GM19193 (cell line): Measurements from ENCODE around the gene PRKACG.
A peak's percentile ranks its signal among the peaks of the same experiment; 100 is the strongest.

ENCODE experiments used
- POLR2A ChIP-seq: IDR thresholded peaks from 4 replicates; pipeline ENCODE4 v1.6.1; 2011; ENCODE audit not compliant: insufficient read depth, insufficient read length; ENCODE audit errors: extremely low read depth

The PRKACG gene

DNA sequence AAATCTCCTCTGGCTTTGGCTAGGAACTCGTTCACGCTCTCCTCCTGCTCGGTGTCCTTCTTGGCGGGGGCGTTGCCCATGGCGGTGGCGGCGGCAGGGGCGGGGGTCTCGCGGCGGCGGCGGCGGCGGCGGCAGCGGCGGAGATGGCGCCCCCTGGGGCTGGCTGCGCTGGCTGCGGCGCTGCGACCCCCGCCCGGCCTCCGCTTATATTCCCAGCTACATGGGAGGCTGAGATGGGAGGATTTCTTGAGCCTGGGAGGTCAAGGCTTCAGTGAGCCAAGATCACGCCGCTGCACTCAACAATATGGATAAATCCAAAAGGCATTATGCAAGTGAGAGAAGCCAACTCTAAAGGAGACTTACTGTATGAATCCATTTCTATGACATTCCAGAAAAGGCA is at the start of gene PRKACG:
Gene PRKACG, minus strand, starts transcription at position 101 of the 400 bp plus-strand sequence. Its CDS starts 21 bp downstream, at position 80.
- TF ChIP-seq POLR2A = no peak

DNA sequence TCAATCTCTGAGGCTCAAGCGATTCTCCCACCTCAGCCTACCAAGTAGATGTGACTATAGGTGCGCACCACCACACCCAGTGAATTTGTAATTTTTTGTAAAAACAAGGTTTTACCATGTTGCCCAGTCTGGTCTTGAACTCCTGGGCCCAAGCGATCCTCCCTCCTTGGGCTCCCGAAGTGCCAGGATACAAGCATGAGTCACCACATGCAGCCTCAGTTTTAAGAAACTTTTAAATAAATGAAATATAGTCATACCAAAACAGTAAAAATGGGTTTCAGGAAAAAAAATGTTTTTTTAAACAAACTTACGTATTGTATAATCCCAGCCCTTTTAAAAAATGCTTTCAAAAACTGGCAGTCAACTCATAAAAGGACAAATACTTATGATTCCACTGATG is 48.3 kb upstream of the PRKACG start:
- no peak for TF ChIP-seq POLR2A

DNA sequence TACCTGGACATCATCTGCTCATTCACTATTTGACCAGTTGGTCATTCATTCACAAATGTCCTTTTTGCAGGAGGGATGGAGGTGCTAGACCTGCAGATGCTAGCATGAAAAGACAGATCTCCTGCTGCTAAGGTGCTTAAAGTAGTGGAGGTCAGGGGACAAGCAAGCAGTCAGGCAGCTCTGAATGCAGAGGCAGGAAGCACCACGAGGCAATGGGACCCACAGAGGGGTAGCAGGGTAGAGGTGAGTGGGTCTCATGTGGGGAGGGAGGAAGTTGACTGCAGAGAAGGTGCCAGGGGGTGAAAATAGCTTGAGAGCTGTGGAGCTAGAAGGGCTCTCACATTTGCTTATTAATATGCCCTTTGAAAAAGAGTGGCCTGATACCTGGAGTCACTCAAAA is 46.9 kb upstream of the PRKACG start:
- no peak for TF ChIP-seq POLR2A

DNA sequence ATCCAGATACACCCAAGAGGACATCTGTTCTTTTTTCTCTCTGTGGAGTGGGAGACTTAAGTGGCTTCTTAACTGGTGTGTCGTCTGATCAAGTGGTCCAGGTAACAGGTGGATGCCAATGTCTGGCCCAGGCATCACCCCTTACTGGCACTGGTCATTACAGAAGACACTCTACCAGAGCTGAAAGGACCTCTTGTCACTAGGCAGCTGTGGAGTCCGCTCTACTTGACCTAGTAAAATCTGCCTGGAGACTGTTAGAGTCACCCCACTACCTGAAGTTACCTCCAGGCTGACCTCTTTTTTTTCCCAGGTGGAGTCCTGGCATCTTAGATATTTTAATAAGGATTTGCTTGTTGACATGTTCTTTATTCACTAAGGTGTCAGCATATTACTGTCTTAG is 44.2 kb upstream of the PRKACG start:
- no peak for TF ChIP-seq POLR2A

DNA sequence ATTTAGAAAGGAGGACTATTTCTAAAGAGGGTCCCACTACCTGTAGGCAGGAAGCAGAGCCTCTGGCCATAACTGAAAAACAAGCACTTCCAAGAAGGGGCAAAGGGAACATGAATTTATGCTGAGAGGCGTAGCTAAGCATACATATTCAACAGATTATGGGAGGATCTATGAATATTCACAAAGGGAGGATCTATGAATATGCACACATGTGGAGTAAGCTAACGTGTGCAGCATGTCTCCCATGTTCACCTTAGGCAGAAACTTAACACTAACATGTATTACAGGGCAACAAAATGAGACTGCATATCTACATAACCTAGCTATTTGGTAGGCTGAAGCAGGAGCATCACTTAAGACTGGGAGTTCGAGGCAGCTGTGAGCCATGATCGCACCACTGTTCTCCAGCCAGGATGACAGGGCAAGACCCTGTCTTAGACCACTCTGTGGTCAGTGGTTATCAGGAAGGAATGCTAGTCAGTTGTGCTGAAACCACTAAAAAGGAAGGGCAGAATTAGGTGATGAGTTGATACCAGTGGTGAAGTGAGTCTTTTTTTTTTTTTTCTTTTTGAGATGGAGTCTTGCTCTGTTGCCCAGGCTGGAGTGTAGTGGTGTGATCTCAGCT is 42.4 kb upstream of the PRKACG start:
- no peak for TF ChIP-seq POLR2A

DNA sequence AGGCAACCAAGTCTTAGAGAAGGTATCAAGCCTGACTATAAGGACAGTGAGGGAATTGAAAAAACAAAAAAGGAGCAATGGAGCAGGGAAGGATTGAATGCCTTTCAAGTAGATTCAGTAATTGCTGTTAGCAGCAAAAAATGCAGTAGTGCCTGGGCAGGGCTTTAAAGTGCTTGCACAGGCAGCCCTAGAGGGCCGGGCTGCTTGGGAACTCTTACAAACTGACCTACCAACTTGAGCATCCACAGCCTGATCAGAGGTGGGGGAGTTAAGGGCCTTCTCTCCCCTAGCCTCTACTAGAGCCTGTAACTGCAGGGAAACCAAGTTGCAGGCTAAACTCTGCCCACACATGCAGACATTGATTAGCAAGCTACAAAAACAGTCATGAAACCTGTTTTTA is 41.1 kb upstream of the PRKACG start:
- no peak for TF ChIP-seq POLR2A

DNA sequence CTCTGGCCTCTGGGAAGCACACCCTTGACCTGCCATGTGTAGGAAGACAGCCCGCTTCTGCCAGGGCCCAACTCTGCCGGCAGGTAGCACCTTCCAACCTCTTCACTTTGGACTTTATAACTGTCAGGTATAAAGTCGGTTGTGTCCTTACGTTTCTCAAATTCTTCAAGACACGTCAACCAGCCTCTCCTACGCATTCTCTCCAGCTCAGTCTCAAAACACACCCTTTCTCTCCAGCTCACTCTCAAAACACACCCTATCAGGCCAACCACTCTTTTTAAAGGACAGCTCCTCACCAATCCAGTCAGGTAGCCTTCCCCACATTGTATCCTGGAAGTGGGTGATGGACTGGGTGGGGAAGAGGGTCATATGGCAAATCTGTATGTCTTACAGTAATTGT is 35.2 kb upstream of the PRKACG start:
- no peak for TF ChIP-seq POLR2A

DNA sequence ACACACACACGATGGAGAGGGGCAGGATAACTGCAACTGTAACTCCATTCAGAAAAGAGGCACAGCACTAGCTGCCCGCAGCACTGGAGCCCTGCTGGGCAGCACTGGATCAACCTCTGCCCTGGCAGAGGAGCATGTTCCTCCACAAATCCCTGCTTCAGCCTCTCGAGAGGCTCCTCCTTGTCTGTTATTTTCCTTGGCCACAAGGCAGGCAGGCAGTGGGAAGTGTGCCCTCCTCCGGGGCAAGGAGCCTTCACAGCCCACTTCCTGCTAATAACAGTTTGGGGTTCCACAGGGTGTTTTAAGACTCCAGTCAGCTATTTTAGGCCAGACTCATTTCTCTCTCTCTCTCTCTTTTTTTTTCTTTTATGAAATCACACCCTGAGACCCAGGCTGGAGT is 33.5 kb upstream of the PRKACG start:
- no peak for TF ChIP-seq POLR2A

DNA sequence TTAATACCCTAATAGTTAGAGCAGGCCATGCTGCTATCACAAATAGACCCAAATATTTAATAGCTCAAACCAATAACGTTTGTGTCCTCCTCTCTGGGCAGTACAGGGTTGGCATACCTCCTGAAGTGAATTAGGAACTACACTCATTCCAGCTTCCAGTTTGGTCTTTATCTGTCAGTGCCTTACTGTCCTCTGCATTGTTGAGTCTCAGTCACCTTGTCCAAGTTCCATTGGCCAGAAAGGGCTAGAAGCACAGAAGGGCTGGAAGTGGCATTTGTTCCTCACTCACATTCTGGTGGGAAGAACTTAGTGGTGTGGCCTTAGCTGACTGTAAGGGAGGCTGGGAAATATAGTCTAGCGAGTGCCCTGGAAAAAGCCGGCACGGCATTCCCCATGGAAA is 32.8 kb upstream of the PRKACG start:
- no peak for TF ChIP-seq POLR2A

DNA sequence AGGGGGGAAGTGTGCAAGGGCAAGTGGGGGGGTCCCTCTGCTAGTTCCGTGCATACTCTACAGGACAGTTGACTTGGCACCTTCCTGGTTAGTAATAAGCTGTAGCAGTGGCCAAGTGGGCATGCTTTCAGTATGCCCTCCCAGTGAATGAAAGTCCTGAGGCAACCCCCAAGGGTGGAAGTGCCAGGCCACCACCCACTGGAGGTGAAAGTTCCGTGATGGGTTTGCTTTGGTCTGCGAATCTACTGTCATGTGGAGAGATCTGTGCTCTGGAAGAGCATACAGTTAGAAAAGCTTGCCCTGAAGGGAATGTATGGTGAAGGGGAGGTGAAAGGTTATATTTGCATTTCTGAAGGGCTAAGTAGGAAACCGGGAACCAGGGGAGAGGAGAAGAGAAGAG is 31.9 kb upstream of the PRKACG start:
- no peak for TF ChIP-seq POLR2A

DNA sequence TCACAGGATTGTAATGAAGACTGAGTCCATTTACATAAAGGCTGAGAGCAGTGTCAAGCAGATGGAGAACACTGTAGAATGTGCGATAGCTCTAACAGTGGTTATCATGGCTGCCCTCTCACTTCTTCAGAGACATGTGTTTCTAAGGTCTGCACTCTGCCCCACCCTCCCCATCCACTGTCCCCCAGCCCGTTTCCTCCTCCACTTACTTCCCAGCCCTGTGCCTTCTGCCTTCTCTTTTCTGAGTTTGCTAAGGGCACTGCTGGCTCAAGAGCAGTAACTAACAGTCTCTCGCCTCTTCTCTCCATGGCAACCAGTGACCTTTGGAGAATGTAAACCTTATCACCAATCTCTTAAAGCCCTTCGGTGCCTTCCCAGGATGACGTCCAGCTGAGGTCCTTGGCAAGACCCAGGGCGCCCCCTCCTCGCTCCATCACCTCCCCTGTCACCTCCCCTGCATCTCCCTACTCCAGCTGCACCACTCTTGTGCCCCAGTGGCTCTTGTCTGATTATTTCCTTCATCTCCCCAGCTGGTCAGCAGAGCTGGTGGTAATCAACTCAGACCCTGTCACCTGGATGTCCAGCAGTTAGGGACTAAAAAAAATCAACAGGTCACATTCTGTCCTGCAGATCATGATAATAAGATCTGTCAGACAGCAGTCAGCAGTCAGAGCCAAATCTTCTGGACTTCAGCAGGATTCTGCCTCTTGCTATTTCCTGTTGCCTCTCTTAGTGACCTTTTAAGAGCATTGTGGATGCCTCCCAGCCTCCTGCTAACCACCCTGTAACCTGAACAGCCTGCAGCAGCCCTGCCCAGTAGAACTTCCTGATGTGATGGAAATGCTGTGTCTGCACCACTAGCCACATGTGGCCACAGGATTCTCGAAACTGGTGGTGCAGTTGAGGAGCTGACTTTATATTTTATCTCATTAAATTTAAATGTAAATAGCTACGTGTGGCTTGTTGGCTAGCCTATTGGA is 30.6 kb upstream of the PRKACG start:
- TF ChIP-seq POLR2A = no peak

DNA sequence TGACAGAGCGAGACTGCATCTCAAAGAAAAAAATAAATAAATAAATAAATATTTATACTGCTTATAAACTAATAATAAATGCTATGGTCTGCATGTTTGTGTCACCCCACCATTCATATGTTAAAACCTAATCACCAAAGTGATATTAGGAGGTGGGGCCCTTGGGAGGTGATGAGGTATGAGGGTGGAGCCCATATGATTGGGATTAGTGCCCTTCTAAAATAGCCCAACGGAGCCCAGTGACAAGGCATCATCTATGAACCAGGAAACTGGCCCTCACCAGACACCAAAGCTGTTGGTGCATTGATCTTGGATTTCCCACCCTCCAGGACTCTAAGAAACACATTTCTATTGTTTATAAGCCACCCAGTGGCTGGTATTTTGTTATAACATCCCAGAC is 26.7 kb upstream of the PRKACG start:
- TF ChIP-seq POLR2A = no peak

DNA sequence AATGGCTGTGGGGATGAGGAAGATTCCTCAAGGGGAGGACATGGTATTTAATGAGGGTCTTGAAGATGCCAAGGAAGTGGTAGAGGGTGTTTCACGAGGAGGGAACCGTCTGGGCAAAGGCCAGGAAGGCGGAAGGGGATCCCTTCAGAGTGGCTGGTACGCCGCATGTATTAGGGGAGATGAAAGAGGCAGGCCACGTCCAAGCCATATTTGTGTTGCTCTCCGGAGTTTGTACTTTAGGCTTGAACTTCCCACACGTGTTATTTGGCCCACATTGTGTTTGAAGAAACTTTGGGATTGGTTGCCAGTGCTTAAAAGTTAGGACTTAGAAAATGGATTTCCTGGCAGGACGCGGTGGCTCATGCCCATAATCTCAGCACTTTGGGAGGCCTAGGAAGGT is 22.9 kb upstream of the PRKACG start:
- no peak for TF ChIP-seq POLR2A

DNA sequence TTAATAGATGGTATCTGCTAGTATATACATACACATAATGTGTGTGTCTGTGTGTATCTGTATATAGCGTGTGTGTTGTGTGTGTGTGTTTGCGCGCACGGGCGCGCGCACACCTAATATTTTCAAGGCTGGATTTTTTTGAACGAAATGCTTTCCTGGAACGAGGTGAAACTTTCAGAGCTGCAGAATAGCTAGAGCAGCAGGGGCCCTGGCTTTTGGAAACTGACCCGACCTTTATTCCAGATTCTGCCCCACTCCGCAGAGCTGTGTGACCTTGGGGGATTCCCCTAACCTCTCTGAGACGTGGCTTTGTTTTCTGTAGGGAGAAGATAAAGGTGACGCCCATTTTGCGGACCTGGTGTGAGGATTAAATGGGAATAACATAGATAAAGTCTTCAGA is 22.4 kb upstream of the PRKACG start:
- no peak for TF ChIP-seq POLR2A

DNA sequence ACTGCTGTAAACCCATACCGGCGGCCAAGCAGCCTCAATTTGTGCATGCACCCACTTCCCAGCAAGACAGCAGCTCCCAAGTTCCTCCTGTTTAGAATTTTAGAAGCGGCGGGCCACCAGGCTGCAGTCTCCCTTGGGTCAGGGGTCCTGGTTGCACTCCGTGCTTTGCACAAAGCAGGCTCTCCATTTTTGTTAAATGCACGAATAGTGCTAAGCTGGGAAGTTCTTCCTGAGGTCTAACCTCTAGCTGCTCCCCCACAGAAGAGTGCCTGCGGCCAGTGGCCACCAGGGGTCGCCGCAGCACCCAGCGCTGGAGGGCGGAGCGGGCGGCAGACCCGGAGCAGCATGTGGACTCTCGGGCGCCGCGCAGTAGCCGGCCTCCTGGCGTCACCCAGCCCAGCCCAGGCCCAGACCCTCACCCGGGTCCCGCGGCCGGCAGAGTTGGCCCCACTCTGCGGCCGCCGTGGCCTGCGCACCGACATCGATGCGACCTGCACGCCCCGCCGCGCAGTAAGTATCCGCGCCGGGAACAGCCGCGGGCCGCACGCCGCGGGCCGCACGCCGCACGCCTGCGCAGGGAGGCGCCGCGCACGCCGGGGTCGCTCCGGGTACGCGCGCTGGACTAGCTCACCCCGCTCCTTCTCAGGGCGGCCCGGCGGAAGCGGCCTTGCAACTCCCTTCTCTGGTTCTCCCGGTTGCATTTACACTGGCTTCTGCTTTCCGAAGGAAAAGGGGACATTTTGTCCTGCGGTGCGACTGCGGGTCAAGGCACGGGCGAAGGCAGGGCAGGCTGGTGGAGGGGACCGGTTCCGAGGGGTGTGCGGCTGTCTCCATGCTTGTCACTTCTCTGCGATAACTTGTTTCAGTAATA is 21.8 kb upstream of the PRKACG start, which contains the start of gene FXN:
Gene FXN, plus strand, starts transcription at position 315 of the 871 bp plus-strand sequence. Its CDS starts 31 bp downstream, at position 346.
- TF ChIP-seq POLR2A = peak; percentile 72
